PC-9 (cell line): Measurements from ENCODE around the gene SMOC2. TPM values are rescaled to one million over a fixed set of nuclear protein-coding genes. Genes with fewer than 3 reads are reported as not detected.

Experiments used
- BruUV-seq: library from RNA; stranded (reverse); fragments of 400-500 nt; replicated peaks from 2 replicates; lab custom pipeline; 2021; lab: Mats Ljungman, UMichigan
- CTCF ChIA-PET: fragments of 300-600 bp; sonication (Branson Sonifier 250); formaldehyde crosslinking; loops from one replicate; lab custom pipeline; 2022; ENCODE audit warnings: antibody characterized with exemption; lab: Charles Lee
- POLR2A ChIA-PET: fragments of 300-600 bp; sonication (Branson Sonifier 250); formaldehyde crosslinking; loops from one replicate; lab custom pipeline; 2022; ENCODE audit warnings: antibody characterized with exemption; ENCODE audit not compliant: unreplicated experiment; lab: Charles Lee
- DNase-seq, 2 experiments: peaks; one replicate each; pipeline versions ENCODE4 v3.0.0 to v3.0.0-alpha.2; 2015 to 2022; ENCODE audit warnings: mixed read lengths in 1 of 2
- H2AFZ ChIP-seq: fragments of 200-600 bp; sonication (generic); 2 replicates; pipeline ENCODE4 v1.8.1; 2017; ENCODE audit warnings: antibody characterized with exemption
- H3F3A ChIP-seq: fragments of 200-600 bp; sonication (generic); 2 replicates; pipeline ENCODE4 v1.8.1; 2017; ENCODE audit warnings: antibody characterized with exemption, mild to moderate bottlenecking, low read depth; ENCODE audit not compliant: insufficient read depth
- H3K27ac ChIP-seq: fragments of 200-600 bp; sonication (generic); 2 replicates; pipeline ENCODE4 v1.6.1; 2016; ENCODE audit warnings: mixed run types
- H3K27me3 ChIP-seq: fragments of 200-600 bp; sonication (generic); 2 replicates; pipeline ENCODE4 v1.6.1; 2016; ENCODE audit warnings: low read depth, mixed run types; ENCODE audit not compliant: insufficient read depth
- H3K36me3 ChIP-seq: fragments of 200-600 bp; sonication (generic); 2 replicates; pipeline ENCODE4 v1.6.1; 2016; ENCODE audit warnings: low read depth, mixed run types
- H3K4me1 ChIP-seq: fragments of 200-600 bp; sonication (generic); replicated peaks from 2 replicates; pipeline ENCODE4 v1.6.1; 2016; ENCODE audit warnings: mixed run types; ENCODE audit not compliant: insufficient read depth
- H3K4me2 ChIP-seq: fragments of 200-600 bp; sonication (generic); 2 replicates; pipeline ENCODE4 v1.6.1; 2017; ENCODE audit warnings: mixed run types
- H3K4me3 ChIP-seq: fragments of 200-600 bp; sonication (generic); 2 replicates; pipeline ENCODE4 v1.6.1; 2016; ENCODE audit warnings: mixed run types
- H3K79me2 ChIP-seq: fragments of 200-600 bp; sonication (generic); 2 replicates; pipeline ENCODE4 v1.6.1; 2017; ENCODE audit warnings: low read depth, mixed run types
- H3K9me2 ChIP-seq: fragments of 200-600 bp; sonication (generic); 2 replicates; pipeline ENCODE4 v1.8.1; 2017; ENCODE audit warnings: mild to moderate bottlenecking; ENCODE audit not compliant: insufficient read depth
- H3K9me3 ChIP-seq: fragments of 200-600 bp; sonication (generic); 2 replicates; pipeline ENCODE4 v1.8.1; 2016; ENCODE audit warnings: low read depth; ENCODE audit not compliant: insufficient read depth
- H4K20me1 ChIP-seq: fragments of 200-600 bp; sonication (generic); 2 replicates; pipeline ENCODE4 v1.8.1; 2017; ENCODE audit not compliant: insufficient read depth
- CTCF ChIP-seq: fragments of 200-600 bp; sonication (generic); conservative IDR thresholded peaks from 2 replicates; pipeline ENCODE4 v1.6.1; 2017; ENCODE audit warnings: mixed run types, antibody characterized with exemption, mild to moderate bottlenecking, moderate library complexity
- EZH2 ChIP-seq: fragments of 200-600 bp; sonication (generic); IDR thresholded peaks from 2 replicates; pipeline ENCODE4 v1.8.0; 2017; ENCODE audit warnings: antibody characterized with exemption, low read depth
- intact Hi-C: fragments of 100-400 bp; cut with micrococcal nuclease; formaldehyde crosslinking; loops from one replicate; pipeline ENCODE4 v1.10.0; 2022; ENCODE audit not compliant: unreplicated experiment
- total RNA-seq: library from RNA; stranded (reverse); gene quantifications from 2 replicates; pipeline ENCODE4 v1.2.3, GENCODE V29; 2021

SMOC2 gene
- total RNA-seq, 1 experiment from 2014 or later, result not detected

- BruUV-seq, result no TSS peak
- Histone ChIP-seq H3K79me2 (no peaks in the 10 kb centered on the region), H3K4me1 (no peaks in the 10 kb centered on the region), H3K9me2 (no peaks in the 10 kb centered on the region), H3K9me3 (no peaks in the 10 kb centered on the region), H3K4me3 (no peak overlapping the region), H3K27ac (no peak overlapping the region), H2AFZ (no peak overlapping the region), H3K36me3 (no peaks in the 10 kb centered on the region), H4K20me1 (no peaks in the 10 kb centered on the region), H3K4me2 (no peak overlapping the region), H3F3A (no peaks in the 10 kb centered on the region), H3K27me3 (peaks cover 90% of the 10 kb centered on the region)
- intact Hi-C loops, result no loop called here
- TF ChIP-seq CTCF (no peak), EZH2 (no peak)
- ChIA-PET CTCF (no interaction called here), POLR2A (no interaction called here)
- no peak for DNase-seq
These were observed 44.0 kb upstream of the SMOC2 start for GRCh38 chr6:168397012-168397411.

GRCh38 chr6:168400037-168400436 is 40.9 kb upstream of the SMOC2 start:
- POLR2A ChIA-PET, result no interaction called here
- DNase-seq, result no peak
- no peaks in the 10 kb centered on the region for H3K4me1 ChIP-seq
- H3K9me2 ChIP-seq, result no peaks in the 10 kb centered on the region
- no peaks in the 10 kb centered on the region for H4K20me1 ChIP-seq
- no peaks in the 10 kb centered on the region for H3K79me2 ChIP-seq
- H3F3A ChIP-seq, result no peaks in the 10 kb centered on the region
- no peak for TF ChIP-seq CTCF
- no peak for TF ChIP-seq EZH2
- no peak overlapping the region for H2AFZ ChIP-seq
- CTCF ChIA-PET, result no interaction called here
- intact Hi-C loops, result no loop called here
- no peak overlapping the region for H3K4me2 ChIP-seq
- no TSS peak for BruUV-seq
- no peaks in the 10 kb centered on the region for H3K36me3 ChIP-seq
- no peak overlapping the region for H3K4me3 ChIP-seq
- H3K9me3 ChIP-seq, result no peaks in the 10 kb centered on the region
- H3K27ac ChIP-seq, result no peak overlapping the region
- peaks cover 86% of the 10 kb centered on the region for H3K27me3 ChIP-seq

GRCh38 chr6:168403370-168404005 is 37.5 kb upstream of the SMOC2 start:
- H3K4me1 ChIP-seq, result no peaks in the 10 kb centered on the region
- H3K36me3 ChIP-seq, result no peaks in the 10 kb centered on the region
- ChIA-PET POLR2A (no interaction called here), CTCF (no interaction called here)
- intact Hi-C loops, result no loop called here
- no peaks in the 10 kb centered on the region for H3K9me2 ChIP-seq
- no peak overlapping the region for H3K27ac ChIP-seq
- H3F3A ChIP-seq, result no peaks in the 10 kb centered on the region
- DNase-seq, result no peak
- no peaks in the 10 kb centered on the region for H3K9me3 ChIP-seq
- no peaks in the 10 kb centered on the region for H4K20me1 ChIP-seq
- no peak overlapping the region for H3K4me3 ChIP-seq
- H3K27me3 ChIP-seq, result peaks cover 83% of the 10 kb centered on the region
- no peaks in the 10 kb centered on the region for H3K79me2 ChIP-seq
- no peak for TF ChIP-seq EZH2
- no peak for TF ChIP-seq CTCF
- H3K4me2 ChIP-seq, result no peak overlapping the region
- no peak overlapping the region for H2AFZ ChIP-seq
- no TSS peak for BruUV-seq
